ENCODE results near the gene MPRIP. TPM values are rescaled to one million over a fixed set of nuclear protein-coding genes. Genes with fewer than 3 reads are reported as not detected.

MPRIP gene
- total RNA-seq, 2 donors from 2014 or later = 359 to 405 TPM

DNA sequence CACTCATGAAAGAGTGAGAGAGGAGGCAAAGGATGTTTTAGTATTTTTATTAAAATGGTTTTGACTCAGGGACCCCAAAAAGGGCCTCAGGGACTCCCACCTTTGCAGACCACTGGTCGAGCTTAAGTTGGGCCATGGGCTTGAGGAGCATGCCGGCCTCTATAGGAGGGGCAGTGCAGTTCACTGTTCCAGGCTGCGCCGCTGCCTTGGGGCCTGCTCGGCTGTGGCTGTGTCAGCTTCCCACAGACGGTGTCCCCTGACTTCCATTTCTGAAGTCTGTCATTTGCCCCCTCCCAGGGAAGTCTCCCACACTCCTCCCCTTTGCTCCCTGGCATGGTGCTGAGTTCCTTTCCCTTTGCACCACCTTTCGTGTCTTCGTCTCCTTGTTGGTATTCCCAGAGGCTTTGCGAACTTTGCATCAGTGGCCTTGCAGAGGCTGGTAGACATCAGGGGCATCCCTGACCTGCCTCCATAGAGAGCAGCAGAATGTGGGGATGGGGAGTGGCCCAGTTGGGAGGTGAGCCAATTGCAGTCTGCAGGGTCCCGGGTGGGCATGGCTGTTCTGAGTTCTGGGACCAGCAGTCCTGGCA is 17.1 kb downstream of the MPRIP start:
- DNase-seq (ENCODE audit: low spot score) = peak; percentile 74
- intact Hi-C loops (cut with DNase I) = no loop called here

DNA sequence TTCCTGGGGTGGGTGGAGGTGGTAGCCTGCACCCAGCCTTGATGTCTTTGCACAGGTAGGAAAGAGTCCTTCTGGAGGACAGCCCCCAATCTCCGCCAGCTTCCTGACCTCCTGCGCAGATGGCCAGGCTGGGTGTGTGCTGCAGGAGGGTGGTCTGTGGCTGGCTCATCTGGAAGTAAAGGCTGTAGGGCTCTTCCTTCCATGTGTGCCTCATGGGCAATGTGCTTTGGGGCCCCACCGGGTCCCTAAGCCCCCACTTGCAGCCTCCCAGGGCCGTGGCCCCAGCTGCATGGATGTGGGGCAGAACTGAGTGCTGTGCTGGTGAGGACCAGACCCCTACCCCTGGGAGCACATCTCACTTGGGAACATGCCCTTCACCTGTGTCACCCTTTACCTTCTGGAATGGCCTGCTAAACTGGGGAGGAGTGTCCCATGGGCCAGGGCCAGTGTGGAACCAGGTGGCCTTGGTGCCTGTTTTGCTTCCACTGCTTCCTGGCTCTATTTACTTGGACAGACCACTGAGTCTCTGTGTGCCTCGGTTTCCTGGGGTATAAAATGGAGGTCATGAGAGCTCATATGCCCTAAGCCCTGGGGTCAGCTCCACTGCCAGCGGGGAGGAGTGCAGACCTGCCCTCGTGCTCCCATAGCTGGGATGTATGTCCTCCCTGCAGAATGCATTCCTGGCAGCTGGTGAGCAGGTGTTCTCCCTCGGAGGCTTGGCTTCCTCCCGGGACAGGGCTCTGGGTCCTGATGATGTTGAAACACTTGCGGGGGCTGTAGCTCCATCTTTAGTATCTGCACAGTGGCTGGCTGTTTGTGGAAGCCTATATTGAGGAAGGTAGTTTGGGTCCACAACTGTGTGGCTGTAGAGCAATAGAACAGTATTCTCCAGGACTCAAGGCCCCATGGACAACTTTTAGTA is 18.0 kb downstream of the MPRIP start:
- intact Hi-C loops (cut with DNase I) = no loop called here
- DNase-seq (ENCODE audit: low spot score) = peak; percentile 58

GRCh38 chr17:17060930-17061329 is 18.7 kb downstream of the MPRIP start:
- intact Hi-C loops (cut with DNase I) = no loop called here
- peak; percentile 41 for DNase-seq (ENCODE audit: low spot score)

DNA sequence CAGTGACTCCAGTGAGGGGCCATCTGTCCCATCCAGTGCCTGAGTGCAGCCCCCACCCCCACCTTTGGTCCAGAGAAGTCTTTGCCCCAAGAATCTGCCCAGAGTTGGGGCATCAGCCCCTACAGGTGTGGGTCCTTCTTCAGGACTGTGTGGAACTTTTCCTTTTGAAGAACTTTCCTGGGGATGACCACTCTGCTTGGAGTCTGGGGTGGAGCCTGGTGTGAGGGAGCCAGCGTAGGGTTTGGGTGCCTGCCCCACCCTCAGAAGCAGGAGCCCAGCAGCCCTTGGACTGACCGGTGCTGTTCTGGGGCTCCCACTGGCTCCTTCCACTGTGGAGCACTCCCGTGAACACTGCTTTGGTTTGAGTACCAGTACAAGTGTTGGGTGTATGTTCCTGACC is 19.3 kb downstream of the MPRIP start:
- intact Hi-C loops (cut with DNase I) = no loop called here
- peak; percentile 41 for DNase-seq (ENCODE audit: low spot score)

DNA sequence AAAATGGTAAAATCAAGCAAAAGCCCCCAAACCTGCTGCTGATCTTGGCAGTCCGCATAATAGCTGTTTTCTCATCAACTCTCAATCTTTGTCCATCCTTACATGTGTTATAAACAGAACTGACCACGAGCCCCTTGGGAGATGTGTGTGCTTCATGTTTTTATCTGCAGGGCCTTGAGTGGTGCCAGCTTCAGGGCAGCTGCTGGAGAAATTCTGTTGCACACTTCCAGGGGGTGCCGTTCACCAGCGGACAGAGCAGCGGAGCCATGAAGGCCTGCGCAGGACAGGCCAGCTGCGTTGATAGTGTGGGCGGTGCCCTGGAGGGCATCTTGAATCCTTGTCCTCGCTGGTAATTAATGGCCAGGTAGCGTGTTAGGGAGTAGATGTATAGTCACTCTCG is 20.1 kb downstream of the MPRIP start:
- DNase-seq (ENCODE audit: low spot score) = peak; percentile 64

GRCh38 chr17:17062866-17063265 is 20.6 kb downstream of the MPRIP start:
- peak; percentile 78 for DNase-seq (ENCODE audit: low spot score)
- intact Hi-C loops (cut with DNase I) = no loop called here

More for the DNA sequence above, 20.1 kb downstream of the MPRIP start:
- intact Hi-C loops (cut with DNase I) = no loop called here

DNA sequence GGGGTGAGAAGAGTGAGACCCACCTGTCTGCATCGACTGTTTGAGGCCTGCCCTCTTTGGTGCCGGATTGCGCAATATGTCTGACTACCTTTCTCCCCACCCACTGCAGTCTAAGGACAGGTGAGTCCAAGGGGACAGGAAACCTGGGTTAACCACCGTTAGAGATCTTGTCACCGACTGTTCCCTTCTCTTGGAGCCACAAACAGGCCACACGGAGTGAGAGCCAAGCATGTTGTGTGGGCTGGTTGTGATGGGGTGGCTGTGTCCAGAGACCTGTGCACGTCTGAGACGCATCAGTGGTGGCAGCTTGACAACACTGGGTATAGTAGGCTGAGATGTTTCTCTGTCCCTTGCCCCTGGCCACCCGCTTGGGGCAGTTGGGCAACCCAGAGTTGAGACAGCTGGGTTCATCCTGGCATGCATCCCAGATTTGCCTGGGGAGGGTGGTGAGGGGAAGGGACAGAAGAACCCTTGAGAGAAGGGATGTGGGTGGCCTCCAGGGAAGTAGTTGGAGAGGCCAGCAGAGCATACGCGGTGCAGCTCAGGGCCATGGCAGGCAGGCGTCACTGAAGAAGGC is 21.4 kb downstream of the MPRIP start:
- peak; percentile 91 for DNase-seq (ENCODE audit: low spot score)
- intact Hi-C loops (cut with DNase I) = no loop called here

DNA sequence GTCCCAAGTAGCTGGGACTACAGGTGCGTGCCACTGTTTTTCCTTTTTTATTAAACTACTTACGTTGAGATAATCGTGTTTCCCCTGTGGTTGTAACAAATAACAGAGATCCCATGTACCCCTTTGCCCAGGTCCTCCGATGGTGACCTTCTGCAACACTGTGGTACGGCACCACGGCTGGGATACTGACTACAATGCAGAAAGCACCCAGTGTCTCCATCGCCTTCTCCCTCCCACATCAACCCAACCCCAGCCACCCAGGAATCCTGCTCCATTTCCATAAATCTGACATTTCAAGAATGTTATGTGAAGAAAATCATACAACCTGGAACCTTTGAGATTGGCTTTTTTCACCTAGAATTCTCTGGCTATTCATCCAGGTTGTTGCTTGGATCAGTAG is 22.1 kb downstream of the MPRIP start:
- intact Hi-C loops (cut with DNase I) = no loop called here
- DNase-seq (ENCODE audit: low spot score) = peak; percentile 15

DNA sequence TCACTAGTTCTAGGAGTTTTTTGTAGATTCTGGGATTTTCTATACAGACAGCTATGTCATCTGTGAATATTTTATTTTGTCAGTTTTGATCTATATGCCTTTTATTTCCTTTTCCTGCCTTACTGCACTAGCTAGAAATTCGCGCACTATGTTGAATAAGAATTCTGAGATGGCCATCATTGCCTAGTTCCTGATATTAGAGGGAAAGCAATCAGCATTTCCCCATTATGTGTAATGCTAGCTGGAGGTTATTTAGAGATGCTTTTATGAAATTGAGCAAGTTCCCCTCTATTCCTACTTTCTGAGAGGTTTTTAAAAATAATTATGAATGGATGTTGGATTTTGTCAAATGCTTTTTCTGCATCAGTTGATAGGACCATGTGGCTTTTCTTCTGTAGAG is 23.8 kb downstream of the MPRIP start:
- intact Hi-C loops (cut with DNase I) = no loop called here

DNA sequence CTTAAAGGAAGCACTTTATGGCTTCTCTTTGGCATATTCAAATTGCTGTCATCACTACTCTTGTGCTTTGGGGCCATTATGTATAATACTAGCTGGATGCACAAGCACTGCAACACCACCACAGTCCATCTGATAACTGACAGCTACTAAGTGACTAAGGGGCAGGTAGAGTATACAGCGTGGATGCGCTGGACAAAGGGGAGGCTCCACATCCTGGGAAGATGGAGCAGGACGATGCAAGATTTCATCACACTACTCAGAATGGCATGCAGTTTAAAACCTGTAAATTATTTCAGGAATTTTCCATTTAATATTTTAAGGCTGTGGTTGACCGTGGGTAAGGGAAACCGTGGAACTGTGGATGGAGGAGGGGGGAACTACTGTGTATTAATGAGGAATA is 25.0 kb downstream of the MPRIP start:
- peak; percentile 3 for DNase-seq (ENCODE audit: low spot score)

More for the DNA sequence above, 23.8 kb downstream of the MPRIP start:
- no peak for DNase-seq (ENCODE audit: low spot score)

GRCh38 chr17:17069849-17070248 is 27.6 kb downstream of the MPRIP start:
- DNase-seq (ENCODE audit: low spot score) = no peak
- intact Hi-C loops (cut with DNase I) = no loop called here

More for the DNA sequence above, 25.0 kb downstream of the MPRIP start:
- intact Hi-C loops (cut with DNase I) = no loop called here

DNA sequence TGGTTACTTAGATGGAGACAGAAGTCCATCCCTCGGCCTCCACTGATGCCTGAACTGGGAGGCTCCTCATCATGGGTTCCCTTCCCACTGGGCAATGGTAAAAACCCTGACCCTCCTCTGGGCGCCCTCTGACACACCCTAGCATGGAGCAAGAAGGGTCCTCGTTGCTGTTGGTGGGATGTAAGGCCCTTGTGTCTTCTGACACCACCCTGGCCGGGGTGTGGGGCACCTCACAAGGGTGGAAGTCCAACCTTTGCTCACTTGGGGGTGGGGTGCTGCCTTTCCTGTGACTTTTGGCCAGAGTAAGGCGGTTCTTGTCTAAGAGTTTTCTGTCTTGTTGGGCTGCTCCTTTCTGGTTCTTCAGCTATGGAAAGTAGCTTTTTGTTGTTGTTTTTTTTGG is 28.7 kb downstream of the MPRIP start:
- intact Hi-C loops (cut with DNase I) = no loop called here
- peak; percentile 6 for DNase-seq (ENCODE audit: low spot score)

DNA sequence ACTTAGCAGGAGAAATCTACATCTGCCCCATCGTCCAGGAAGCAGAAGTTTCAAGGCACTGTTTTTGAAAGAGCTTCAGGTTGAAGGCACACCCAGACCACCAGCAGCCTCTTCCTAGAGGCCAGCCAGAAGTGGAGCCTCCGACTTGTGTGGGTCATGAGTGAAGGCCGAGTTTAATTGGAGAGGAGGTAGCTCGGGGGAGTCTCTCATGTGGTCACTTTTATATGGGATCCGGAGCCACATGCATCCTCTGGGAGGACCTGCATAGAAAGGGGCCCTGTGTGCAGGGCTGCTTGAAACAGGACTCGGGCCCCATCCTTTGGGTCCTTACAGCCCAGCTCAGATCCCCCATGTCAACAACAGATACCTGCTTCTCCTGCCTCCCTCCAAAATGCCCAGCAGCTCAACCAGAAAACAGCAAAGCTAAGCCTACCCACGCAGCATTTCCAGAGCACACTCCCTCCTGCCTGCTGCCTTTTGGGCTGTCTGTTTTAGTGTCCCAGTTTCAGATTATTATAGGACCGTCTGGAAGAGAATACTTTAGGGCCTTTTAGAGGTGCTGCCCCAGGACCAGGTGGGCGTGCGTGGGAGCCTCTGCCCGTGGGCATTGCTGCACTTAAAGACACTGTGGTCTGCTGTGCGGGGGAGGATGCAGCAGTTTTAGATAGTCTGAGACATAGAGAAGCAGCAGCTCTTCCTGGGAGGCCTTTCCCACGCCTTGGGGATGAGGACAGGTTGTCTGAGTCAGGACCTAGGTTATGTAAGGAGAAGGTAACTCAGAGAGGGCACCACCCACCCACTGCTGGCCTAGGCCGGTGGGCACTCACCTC is 29.5 kb downstream of the MPRIP start:
- peak; percentile 64 for DNase-seq (ENCODE audit: low spot score)
- intact Hi-C loops (cut with DNase I) = no loop called here

GRCh38 chr17:17072546-17072945 is 30.3 kb downstream of the MPRIP start:
- intact Hi-C loops (cut with DNase I) = no loop called here
- peak; percentile 44 for DNase-seq (ENCODE audit: low spot score)

- peak; percentile 66 for DNase-seq (ENCODE audit: low spot score)
- intact Hi-C loops (cut with DNase I) = no loop called here
These were observed 30.8 kb downstream of the MPRIP start for GRCh38 chr17:17073030-17073564.

GRCh38 chr17:17073581-17074403 is 31.5 kb downstream of the MPRIP start:
- intact Hi-C loops (cut with DNase I) = no loop called here
- peak; percentile 85 for DNase-seq (ENCODE audit: low spot score)

DNA sequence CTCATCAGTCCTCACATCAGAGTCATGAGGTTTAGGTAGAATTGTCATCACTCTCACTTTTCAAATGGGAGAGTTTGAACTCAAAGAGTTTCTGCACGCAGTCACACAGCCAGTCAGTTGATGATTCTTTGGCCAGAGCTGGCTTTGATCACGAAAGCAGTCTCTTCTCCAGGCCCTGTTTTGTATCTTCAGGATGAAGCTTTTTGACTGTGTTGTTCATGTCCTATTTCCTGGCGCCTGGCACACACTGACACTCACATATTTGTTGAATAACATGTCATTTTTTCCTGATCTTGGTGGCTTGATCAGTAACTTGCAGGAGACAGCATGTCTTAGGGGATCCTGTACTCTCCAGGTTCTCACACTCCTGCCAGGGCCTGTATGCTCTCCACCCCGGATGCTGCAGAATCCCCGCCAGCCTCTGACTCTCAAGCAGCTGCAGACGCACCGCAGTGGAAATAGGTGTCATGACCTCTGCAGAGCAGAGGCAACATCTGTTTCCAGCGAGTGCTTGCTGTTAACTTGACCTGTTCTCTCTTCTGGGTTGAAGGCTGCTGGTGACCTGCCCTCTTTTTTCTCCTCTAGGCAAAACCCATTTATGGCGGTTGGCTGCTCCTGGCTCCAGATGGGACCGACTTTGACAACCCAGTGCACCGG is 33.0 kb downstream of the MPRIP start:
- DNase-seq (ENCODE audit: low spot score) = peak; percentile 87
- intact Hi-C loops (cut with DNase I) = loop anchor here in 1 of 2 donors (5.0 kb wide), 1 partner anchor 33 kb away; the partner anchor contains the start of gene MPRIP

DNA sequence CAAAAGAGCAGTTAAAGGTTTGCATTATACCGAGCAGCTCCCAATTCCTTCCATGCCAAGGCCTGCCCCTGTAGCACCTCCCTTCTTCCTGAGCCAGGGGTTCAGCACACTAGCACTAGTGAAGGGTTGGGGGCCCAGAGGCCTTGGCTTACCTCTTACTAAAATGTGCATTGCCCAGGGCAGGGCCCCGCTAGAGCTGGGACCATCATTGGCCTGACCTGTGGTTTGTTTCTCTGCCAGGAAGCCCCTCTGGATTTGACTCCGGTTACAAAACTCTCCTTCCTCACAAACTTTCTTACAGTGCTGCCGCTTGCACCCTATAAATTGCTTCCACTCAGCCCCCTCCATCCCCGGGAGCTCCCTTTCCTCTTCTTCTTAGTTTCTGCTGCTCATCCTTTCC is 33.8 kb downstream of the MPRIP start:
- intact Hi-C loops (cut with DNase I) = loop anchor here in 1 of 2 donors (5.0 kb wide), 1 partner anchor 34 kb away; the partner anchor contains the start of gene MPRIP
- peak; percentile 24 for DNase-seq (ENCODE audit: low spot score)
